Measurements from ENCODE around the gene FUT7. TPM values are rescaled to one million over a fixed set of nuclear protein-coding genes. Genes with fewer than 3 reads are reported as not detected.

The FUT7 gene
- total and polyA plus RNA-seq, 2 of the 13 experiments (the other 11 are each of a cell fraction or from before 2014, with no cell fraction given): 0.05 TPM; not detected in 1

- TF ChIP-seq ZNF34 (CRISPR knock-in tag; IDR thresholded peaks at IDR 0.05; ENCODE audit: borderline replicate concordance): no peak
- TF ChIP-seq PATZ1 (CRISPR knock-in tag; IDR thresholded peaks at IDR 0.05): peak; percentile 27
- TF ChIP-seq MIER2 (CRISPR knock-in tag; IDR thresholded peaks at IDR 0.05): peak; percentile 79
- TF ChIP-seq HDAC1 (CRISPR knock-in tag; IDR thresholded peaks at IDR 0.05): peak; percentile 40; the same call in 1 of the 2 replicates
- TF ChIP-seq ZNF296 (CRISPR knock-in tag; conservative IDR thresholded peaks at IDR 0.05): no peak
- TF ChIP-seq FOXA1 (IDR thresholded peaks at IDR 0.05): no peak
- TF ChIP-seq FOXA1 (CRISPR knock-in tag; IDR thresholded peaks at IDR 0.05): no peak; the same call in 1 of the 2 replicates
- no peak for TF ChIP-seq ZNF646 (CRISPR knock-in tag; IDR thresholded peaks at IDR 0.05)
- TF ChIP-seq ZSCAN30 (CRISPR knock-in tag; IDR thresholded peaks at IDR 0.05): no peak
- TF ChIP-seq ELF3 (CRISPR knock-in tag; IDR thresholded peaks at IDR 0.05): peak; percentile 54; the same call in 1 of the 2 replicates
- TF ChIP-seq, protein P1, sequence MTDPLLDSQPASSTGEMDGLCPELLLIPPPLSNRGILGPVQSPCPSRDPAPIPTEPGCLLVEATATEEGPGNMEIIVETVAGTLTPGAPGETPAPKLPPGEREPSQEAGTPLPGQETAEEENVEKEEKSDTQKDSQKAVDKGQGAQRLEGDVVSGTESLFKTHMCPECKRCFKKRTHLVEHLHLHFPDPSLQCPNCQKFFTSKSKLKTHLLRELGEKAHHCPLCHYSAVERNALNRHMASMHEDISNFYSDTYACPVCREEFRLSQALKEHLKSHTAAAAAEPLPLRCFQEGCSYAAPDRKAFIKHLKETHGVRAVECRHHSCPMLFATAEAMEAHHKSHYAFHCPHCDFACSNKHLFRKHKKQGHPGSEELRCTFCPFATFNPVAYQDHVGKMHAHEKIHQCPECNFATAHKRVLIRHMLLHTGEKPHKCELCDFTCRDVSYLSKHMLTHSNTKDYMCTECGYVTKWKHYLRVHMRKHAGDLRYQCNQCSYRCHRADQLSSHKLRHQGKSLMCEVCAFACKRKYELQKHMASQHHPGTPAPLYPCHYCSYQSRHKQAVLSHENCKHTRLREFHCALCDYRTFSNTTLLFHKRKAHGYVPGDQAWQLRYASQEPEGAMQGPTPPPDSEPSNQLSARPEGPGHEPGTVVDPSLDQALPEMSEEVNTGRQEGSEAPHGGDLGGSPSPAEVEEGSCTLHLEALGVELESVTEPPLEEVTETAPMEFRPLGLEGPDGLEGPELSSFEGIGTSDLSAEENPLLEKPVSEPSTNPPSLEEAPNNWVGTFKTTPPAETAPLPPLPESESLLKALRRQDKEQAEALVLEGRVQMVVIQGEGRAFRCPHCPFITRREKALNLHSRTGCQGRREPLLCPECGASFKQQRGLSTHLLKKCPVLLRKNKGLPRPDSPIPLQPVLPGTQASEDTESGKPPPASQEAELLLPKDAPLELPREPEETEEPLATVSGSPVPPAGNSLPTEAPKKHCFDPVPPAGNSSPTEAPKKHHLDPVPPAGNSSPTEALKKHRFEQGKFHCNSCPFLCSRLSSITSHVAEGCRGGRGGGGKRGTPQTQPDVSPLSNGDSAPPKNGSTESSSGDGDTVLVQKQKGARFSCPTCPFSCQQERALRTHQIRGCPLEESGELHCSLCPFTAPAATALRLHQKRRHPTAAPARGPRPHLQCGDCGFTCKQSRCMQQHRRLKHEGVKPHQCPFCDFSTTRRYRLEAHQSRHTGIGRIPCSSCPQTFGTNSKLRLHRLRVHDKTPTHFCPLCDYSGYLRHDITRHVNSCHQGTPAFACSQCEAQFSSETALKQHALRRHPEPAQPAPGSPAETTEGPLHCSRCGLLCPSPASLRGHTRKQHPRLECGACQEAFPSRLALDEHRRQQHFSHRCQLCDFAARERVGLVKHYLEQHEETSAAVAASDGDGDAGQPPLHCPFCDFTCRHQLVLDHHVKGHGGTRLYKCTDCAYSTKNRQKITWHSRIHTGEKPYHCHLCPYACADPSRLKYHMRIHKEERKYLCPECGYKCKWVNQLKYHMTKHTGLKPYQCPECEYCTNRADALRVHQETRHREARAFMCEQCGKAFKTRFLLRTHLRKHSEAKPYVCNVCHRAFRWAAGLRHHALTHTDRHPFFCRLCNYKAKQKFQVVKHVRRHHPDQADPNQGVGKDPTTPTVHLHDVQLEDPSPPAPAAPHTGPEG (CRISPR knock-in tag; IDR thresholded peaks at IDR 0.05): no peak
- no peak for TF ChIP-seq ZIK1 (CRISPR knock-in tag; IDR thresholded peaks at IDR 0.05; ENCODE audit: borderline replicate concordance, low read depth)
- no peak for TF ChIP-seq EEA1 (CRISPR knock-in tag; IDR thresholded peaks at IDR 0.05; ENCODE audit: borderline replicate concordance)
- TF ChIP-seq GABPB1 (CRISPR knock-in tag; IDR thresholded peaks at IDR 0.05): peak; percentile 73
- no peak; the same call in 1 of the 2 replicates for TF ChIP-seq ZC3H13 (CRISPR knock-in tag; IDR thresholded peaks at IDR 0.05)
These were observed 32.4 kb upstream of the FUT7 start (continued) for GRCh38 chr9:137064027-137064879.
